Stomach smooth muscle (tissue), 2 donors: ENCODE measurements around the gene ITGB1BP1.

Experiments
- H3K27ac ChIP-seq: one replicate; pipeline ENCODE4 v1.7.0; 2013; ENCODE audit warnings: mild to moderate bottlenecking, low read length, inconsistent platforms
- H3K27me3 ChIP-seq, 2 donors: one replicate each; pipeline ENCODE4 v1.7.0; 2013; ENCODE audit warnings: low read length in 2 of 2; ENCODE audit not compliant: insufficient read depth in 2 of 2, control insufficient read depth in 1 of 2
- H3K36me3 ChIP-seq, 2 donors: one replicate each; pipeline ENCODE4 v1.7.0; 2013; ENCODE audit warnings: low read length in 2 of 2; ENCODE audit not compliant: control insufficient read depth in 2 of 2, insufficient read depth in 2 of 2
- H3K4me1 ChIP-seq: one replicate; pipeline ENCODE4 v1.7.0; 2013; ENCODE audit warnings: low read length; ENCODE audit not compliant: control insufficient read depth, insufficient read depth
- H3K4me3 ChIP-seq, 2 donors: one replicate each; pipeline ENCODE4 v1.7.0; 2013; ENCODE audit warnings: low read length in 2 of 2
- H3K9ac ChIP-seq, 2 donors: one replicate each; pipeline ENCODE4 v1.7.0; 2013; ENCODE audit warnings: low read length in 2 of 2, mild to moderate bottlenecking in 1 of 2
- H3K9me3 ChIP-seq, 2 donors: one replicate each; pipeline ENCODE4 v1.7.0; 2013; ENCODE audit warnings: low read length in 2 of 2; ENCODE audit not compliant: control insufficient read depth in 2 of 2
- donor health status: healthy.
- donor health status: Pancreatic carcinoma.

Gene ITGB1BP1

GRCh38 chr2:9412781-9413180, 10.5 kb downstream of the ITGB1BP1 start:
- Histone ChIP-seq H3K4me1 (peaks cover under 1% of the 10 kb centered on the region), H3K9ac (no peak overlapping the region), H3K4me3 (no peak overlapping the region), H3K27ac (no peak overlapping the region), H3K36me3 (peaks cover 16 to 24% of the 10 kb centered on the region in 2 donors), H3K27me3 (no peaks in the 10 kb centered on the region), H3K9me3 (no peaks in the 10 kb centered on the region)

GRCh38 chr2:9410108-9410507, 13.2 kb downstream of the ITGB1BP1 start:
- Histone ChIP-seq H3K27me3 (no peaks in the 10 kb centered on the region), H3K36me3 (peaks cover 16 to 17% of the 10 kb centered on the region in 2 donors), H3K9me3 (no peaks in the 10 kb centered on the region)

GRCh38 chr2:9408641-9409151, 14.6 kb downstream of the ITGB1BP1 start:
- peaks cover 16% of the 10 kb centered on the region for H3K4me1 ChIP-seq
- H3K9me3 ChIP-seq, result no peaks in the 10 kb centered on the region
- peaks cover 9 to 10% of the 10 kb centered on the region in 2 donors for H3K36me3 ChIP-seq
- no peak overlapping the region for H3K27ac ChIP-seq
- no peak overlapping the region for H3K9ac ChIP-seq
- H3K27me3 ChIP-seq, result no peaks in the 10 kb centered on the region
- H3K4me3 ChIP-seq, result no peak overlapping the region

More at GRCh38 chr2:9410108-9410507, 13.2 kb downstream of the ITGB1BP1 start:
- no peak overlapping the region for H3K9ac ChIP-seq
- no peak overlapping the region for H3K4me3 ChIP-seq
- peaks cover 13% of the 10 kb centered on the region for H3K4me1 ChIP-seq
- no peak overlapping the region for H3K27ac ChIP-seq

GRCh38 chr2:9407363-9407811, 15.9 kb downstream of the ITGB1BP1 start:
- Histone ChIP-seq H3K27me3 (no peaks in the 10 kb centered on the region), H3K4me3 (no peak overlapping the region), H3K9ac (no peak overlapping the region), H3K4me1 (peaks cover 16% of the 10 kb centered on the region), H3K36me3 (peaks cover 14 to 15% of the 10 kb centered on the region in 2 donors), H3K27ac (peak overlapping the region; percentile 69), H3K9me3 (no peaks in the 10 kb centered on the region)

- peaks cover 12 to 15% of the 10 kb centered on the region in 2 donors for H3K36me3 ChIP-seq
- H3K4me3 ChIP-seq, result no peak overlapping the region
- no peaks in the 10 kb centered on the region for H3K9me3 ChIP-seq
- peak overlapping the region in 1 of 2 donors; percentile 51 for H3K9ac ChIP-seq
- no peaks in the 10 kb centered on the region for H3K27me3 ChIP-seq
- peak overlapping the region; percentile 69 for H3K27ac ChIP-seq
- peaks cover 18% of the 10 kb centered on the region for H3K4me1 ChIP-seq
Observed at GRCh38 chr2:9406529-9407362, 16.6 kb downstream of the ITGB1BP1 start.

- no peak overlapping the region for H3K27ac ChIP-seq
- H3K36me3 ChIP-seq, result peaks cover 12 to 14% of the 10 kb centered on the region in 2 donors
- H3K4me1 ChIP-seq, result peaks cover 18% of the 10 kb centered on the region
Observed at GRCh38 chr2:9405636-9406035, 17.7 kb downstream of the ITGB1BP1 start.

GRCh38 chr2:9404451-9404850, 18.9 kb downstream of the ITGB1BP1 start:
- Histone ChIP-seq H3K4me3 (no peak overlapping the region), H3K9me3 (no peaks in the 10 kb centered on the region), H3K9ac (no peak overlapping the region), H3K4me1 (peaks cover 20% of the 10 kb centered on the region), H3K36me3 (peaks cover 12 to 14% of the 10 kb centered on the region in 2 donors), H3K27ac (no peak overlapping the region), H3K27me3 (no peaks in the 10 kb centered on the region)

More at GRCh38 chr2:9405636-9406035, 17.7 kb downstream of the ITGB1BP1 start:
- no peak overlapping the region for H3K9ac ChIP-seq
- no peaks in the 10 kb centered on the region for H3K27me3 ChIP-seq
- H3K4me3 ChIP-seq, result no peak overlapping the region
- no peaks in the 10 kb centered on the region for H3K9me3 ChIP-seq

DNA sequence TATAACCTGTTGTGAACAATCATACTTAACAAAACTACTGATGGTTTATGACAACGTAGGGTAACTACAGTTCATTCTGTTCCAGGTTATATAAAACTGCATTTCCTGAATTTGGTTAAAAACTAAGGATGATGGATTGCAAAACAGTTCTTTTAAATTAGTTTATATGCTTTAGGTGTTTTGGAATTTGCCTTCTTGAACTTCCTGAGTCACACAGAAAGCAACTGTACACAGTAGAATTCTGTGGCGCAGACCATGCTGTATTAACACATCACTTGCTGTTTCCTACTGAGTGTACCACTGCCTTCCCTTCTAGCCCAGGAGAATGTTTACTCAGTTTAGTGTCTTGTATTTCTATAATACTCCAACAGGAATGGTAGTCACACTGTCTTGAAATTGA, 19.4 kb downstream of the ITGB1BP1 start:
- H3K4me3 ChIP-seq, result no peak overlapping the region
- no peaks in the 10 kb centered on the region for H3K9me3 ChIP-seq
- H3K4me1 ChIP-seq, result peaks cover 25% of the 10 kb centered on the region
- H3K27ac ChIP-seq, result no peak overlapping the region
- H3K27me3 ChIP-seq, result no peaks in the 10 kb centered on the region
- no peak overlapping the region for H3K9ac ChIP-seq
- peaks cover 8 to 11% of the 10 kb centered on the region in 2 donors for H3K36me3 ChIP-seq

DNA sequence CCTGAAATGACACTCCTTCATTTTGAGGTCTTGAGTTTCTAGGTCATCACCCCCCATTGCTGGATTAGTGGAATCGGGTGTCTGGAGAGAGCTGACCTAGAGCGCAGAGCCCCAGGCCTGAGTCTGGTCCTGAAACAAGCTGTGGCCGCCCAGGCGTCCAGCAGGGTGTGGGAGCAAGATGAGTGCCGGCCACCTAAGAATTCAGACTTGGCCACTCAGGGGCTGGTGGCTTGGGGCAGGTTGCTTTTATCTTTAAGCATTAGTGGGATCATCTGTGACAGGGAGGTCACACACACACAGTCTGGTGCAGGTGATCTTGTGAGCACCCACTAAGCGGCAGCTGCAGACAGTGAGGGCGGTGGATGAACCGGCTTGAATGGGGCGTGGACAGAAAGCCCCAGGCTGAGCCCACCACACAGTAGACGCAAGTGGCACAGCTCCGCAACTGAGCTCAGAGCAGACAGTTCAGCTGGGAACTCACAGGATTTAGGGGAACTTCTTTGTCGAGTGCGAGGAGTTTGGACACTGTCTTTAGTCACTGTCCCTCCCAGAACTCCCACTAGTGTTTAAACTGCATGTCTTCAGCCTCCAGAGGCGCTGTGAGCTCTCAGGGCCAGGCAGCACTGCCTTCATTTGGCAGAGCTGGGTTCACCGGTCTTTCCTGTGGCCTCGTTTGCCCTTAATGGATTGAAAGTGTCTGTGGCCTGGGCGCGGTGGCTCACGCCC, 21.5 kb downstream of the ITGB1BP1 start:
- Histone ChIP-seq H3K36me3 (peaks cover 10 to 13% of the 10 kb centered on the region in 2 donors), H3K9me3 (no peaks in the 10 kb centered on the region), H3K27ac (no peak overlapping the region), H3K27me3 (no peaks in the 10 kb centered on the region), H3K4me1 (peaks cover 16% of the 10 kb centered on the region), H3K9ac (no peak overlapping the region), H3K4me3 (no peak overlapping the region)

DNA sequence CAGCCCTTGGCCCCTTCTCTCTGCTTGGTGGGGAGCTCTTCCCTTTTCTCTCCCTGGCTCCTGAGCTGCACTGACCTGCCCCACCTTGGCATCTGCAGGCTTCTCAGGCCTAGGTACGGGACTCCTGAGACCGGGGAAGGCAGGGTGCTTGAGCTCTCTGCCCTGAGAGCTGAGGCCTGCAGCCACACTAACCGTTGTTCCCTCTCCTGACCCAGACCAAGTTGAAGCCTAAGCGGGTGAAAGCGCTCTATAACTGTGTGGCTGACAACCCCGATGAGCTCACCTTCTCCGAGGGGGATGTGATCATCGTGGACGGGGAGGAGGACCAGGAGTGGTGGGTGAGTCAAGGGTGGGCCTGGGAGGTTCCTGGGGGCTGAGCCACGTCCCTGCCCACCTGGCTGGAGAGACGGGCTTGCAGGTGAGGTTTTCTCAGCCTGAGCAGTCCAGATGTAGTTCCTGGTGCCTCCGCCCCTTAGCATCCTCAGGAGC, 22.2 kb downstream of the ITGB1BP1 start:
- no peak overlapping the region for H3K9ac ChIP-seq
- no peak overlapping the region for H3K27ac ChIP-seq
- H3K9me3 ChIP-seq, result no peaks in the 10 kb centered on the region
- H3K4me3 ChIP-seq, result no peak overlapping the region
- no peaks in the 10 kb centered on the region for H3K27me3 ChIP-seq
- H3K36me3 ChIP-seq, result peaks cover 10 to 13% of the 10 kb centered on the region in 2 donors
- H3K4me1 ChIP-seq, result peaks cover 13% of the 10 kb centered on the region
